GM21360 (cell line): ENCODE data around the gene CRYBA4.

ENCODE experiments used
- ATAC-seq: cut with Tn5 transposase; IDR thresholded peaks from one replicate; pipeline ENCODE4 v1.9.1; 2021; ENCODE audit warnings: mild to moderate bottlenecking, moderate library complexity; ENCODE audit not compliant: unreplicated experiment

CRYBA4 gene

DNA sequence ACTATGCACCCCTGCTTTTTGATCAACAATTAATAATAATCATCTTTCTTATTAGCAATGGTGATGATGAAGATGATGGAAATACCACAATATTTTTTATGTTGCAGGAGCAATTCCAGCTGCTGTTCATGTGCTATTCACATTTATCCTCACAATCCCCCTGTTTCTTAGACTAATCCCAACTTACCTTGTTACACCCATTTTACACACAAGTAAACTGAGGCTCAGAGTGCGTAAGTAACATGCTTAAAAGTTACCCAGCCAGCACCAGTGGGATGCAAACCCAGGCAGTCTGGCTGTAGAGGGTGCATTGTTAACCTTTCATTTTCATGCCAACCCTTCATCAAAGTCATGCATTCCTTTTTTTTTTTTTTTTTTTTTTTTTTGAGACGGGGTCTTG lies 1.6 kb upstream of the CRYBA4 start:
- no peak for ATAC-seq

DNA sequence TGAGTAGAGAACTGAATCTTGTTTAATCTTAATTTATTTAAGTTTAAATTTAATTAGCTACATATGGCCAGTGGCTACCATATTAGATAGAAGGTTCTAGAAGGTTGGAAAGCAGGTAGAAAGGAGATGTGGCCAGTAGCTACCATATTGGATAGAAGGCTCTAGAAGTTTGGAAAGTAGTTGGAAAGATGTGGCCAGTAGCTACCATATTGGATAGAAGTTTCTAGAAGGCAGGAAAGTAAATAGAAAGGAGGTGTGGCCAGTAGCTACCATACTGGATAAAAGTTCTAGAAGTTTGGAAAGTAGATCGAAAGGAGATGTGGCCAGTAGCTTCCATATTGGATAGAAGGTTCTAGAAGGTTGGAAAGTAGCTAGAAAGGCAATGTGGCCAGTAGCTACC lies 2.2 kb downstream of the CRYBA4 start:
- no peak for ATAC-seq

DNA sequence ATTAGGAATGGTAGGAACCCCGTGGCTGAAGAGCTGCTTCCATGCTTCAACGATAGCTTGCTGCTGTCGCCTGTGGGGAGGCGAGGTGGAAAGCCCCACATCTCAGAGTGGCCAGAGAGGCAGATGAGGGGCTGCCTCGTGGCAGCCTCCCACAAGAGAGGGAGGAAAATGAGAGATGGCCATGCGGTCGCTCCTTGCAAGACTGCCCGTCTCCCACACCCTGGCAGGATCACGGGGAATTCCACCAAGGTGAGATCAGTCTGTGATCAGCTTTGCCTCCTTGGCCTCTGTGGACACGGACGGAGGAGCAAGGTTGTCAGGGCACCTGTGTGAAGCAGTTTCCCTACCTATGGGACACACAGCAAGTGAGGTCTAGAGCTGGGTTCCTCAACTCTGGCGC lies 3.0 kb downstream of the CRYBA4 start:
- no peak for ATAC-seq

DNA sequence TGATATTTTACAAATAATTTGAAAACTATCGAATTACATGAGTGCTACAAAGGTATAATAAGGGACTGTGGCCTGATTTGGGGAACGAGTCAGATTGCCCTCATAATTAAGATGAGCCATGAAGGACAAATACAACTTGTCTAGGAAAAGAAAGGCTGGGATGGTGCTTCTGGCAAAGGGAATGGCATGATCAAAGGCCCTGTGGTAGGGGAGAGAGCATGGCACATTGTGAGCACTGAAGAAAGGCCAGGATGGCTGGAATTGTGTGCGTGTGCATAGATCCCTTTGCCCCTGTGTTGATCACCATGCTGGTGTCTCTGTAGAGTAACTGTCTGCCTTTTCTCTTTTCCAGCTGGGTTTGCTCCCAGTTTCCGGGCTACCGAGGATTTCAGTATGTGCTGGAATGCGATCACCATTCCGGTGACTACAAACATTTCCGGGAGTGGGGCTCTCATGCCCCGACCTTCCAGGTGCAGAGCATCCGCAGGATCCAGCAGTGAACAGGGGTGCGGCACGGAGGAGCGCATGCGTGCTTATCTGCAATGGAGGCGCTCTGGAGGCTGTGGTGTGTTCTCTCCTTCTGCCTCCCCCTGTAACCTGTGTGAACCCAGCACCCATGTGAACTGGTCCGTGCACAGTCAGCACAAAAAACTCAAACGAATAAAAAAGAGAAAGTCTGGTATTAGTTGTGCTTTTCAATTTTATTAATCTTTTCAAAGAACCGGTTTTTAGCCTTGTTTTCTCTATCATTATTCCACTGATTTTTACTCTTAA lies 8.4 kb downstream of the CRYBA4 start:
- no peak for ATAC-seq

DNA sequence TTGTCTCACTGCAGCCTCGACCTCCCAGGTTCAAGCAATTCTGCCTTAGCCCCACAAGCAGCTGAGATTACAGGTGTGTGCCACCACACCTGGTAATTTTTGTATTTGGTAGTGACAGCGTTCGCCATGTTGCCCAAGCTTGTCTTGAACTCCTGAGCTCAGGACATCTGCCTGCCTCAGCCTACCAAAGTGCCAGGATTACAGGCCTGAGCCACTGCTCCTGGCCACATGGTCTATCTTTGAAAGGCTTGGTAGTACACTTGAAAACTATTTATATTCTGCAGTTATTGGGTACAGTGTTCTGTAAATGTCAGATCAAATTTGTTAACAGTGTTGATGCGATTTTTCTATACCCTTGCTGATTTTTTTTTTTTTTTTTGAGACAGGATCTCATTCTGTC lies 9.5 kb downstream of the CRYBA4 start:
- no peak for ATAC-seq

DNA sequence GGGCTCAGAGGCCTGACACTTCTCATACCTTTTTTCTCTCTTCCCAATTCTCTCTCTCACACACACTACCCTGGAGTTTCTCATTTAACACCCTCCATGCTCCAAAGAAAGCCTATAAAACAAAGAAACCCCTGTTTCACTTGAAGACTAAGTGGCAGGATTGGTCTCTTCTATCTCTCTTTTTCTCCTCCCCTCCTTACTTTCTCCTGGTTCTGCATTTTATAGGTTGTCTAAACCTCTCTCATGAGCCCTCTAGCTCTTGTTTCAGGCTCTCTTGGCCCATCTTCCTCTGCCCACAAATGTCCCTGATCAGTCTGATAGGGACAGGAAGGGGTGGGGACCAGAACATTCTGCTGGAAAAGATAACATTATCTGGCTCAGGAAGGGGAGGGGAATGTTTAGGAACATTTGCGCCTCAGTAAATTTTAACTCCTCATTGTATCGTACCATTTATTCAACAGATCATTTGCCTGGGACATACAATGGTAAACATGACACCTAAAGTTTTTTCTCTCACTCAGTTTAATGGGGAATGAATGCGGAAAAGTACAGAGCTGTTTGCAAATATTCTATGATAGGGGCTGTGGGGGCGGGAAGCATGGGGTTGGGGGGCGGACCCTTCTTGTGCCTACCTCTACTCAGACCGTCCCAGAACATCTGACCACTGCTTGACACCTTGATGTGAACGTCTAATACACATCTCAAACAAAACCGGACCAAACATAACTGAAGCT lies 10.8 kb downstream of the CRYBA4 start:
- no peak for ATAC-seq

DNA sequence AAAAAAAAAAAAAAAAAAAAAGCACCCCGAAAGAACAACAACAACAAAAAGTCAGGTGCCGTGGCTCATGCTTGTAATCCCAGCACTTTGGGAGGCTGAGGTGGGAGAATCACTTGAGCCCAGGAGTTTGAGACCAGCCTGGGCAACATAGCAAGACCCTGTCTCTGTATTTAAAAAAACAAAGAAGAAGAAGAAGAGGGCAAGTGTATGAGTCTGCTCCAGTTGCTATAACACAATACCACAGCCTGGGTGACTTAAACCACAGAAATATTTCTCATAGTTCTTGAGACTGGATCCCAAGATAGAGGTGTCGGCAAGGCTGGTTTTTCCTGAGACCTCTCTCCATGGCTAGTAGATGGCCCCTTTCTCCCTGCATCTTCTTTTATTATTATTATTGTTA lies 12.4 kb downstream of the CRYBA4 start:
- no peak for ATAC-seq

DNA sequence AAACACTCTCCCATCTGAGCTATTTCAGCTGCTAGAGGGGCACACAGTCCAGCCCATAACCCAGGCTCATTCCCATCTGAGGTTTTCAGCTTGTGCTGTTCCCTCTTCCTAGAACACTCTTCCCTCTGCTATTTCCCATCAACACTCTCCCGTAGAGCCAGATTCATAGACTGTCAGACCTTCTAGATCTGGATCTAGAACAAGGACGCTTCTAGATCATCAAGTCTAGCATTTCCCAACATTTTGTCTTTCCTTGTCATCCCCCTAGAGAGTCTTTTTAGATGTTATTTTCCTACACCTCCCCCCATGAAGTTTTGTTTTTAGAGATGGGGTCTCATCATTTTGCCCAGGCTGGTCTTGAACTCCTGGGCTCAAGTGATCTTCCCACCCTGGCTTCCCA lies 13.4 kb downstream of the CRYBA4 start:
- ATAC-seq, result no peak

DNA sequence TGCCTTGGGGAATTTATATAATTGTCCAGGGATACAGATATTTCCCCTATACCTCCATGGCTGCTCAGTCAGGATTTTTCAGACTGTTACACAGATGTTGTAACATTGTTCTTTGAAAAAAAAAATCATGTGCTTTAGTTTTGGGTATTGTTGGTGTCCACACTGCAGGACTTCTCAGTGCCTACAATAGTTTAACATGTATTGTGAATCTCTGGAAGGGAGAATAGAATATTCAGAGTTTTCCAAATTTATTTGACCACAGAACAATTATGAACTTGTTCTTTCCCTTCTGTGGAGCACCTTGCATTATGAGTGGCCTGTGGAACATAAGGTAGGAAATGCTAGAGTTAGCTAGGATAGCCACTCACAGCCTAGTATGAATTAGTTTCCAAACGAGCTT lies 14.5 kb downstream of the CRYBA4 start:
- ATAC-seq, result no peak

DNA sequence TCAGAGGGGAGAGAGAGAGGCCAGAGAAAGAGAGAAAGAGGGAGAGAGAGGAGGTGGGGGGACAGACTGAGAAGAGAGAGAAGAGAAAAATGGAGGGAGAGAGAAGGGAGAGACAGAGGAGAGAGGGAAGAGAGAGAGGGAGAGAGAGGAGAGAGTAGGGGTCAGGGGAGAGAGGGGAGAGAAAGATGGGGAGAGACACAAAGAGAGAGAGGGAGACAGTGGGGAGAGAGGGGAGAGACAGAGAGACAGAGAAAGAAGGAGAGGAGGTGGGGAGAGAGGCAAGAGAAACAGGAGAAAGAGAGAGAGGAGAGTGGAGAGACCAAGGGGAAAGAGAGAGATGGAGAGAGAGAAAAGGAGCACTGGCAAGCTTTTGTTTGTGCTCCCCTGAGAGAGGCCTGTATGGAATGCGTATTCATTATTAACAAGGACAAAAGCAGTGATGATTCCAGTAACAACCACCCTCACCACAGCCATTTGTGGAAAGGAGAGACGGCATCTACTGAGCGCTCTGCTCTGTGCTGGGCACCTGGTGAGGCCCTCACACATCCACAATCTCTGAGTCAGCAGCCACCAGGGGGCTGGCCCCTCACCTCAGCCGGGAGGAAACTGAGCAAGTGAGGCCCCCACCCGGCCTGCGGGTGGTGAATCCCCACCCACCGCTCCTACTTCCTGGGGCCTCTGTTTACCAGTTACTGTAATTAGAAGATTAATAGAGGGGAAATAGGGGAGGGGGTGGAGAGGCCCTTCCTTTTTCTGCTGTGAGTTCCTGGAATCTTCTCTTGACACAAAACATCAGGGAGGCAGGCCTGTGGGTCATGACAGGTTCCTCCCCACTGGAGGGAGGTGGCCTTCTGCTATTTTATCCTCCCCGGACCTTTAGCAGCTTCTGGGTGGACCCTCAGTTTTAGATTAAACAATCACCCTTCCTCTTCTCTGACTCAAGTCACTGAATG lies 21.0 kb downstream of the CRYBA4 start:
- no peak for ATAC-seq

DNA sequence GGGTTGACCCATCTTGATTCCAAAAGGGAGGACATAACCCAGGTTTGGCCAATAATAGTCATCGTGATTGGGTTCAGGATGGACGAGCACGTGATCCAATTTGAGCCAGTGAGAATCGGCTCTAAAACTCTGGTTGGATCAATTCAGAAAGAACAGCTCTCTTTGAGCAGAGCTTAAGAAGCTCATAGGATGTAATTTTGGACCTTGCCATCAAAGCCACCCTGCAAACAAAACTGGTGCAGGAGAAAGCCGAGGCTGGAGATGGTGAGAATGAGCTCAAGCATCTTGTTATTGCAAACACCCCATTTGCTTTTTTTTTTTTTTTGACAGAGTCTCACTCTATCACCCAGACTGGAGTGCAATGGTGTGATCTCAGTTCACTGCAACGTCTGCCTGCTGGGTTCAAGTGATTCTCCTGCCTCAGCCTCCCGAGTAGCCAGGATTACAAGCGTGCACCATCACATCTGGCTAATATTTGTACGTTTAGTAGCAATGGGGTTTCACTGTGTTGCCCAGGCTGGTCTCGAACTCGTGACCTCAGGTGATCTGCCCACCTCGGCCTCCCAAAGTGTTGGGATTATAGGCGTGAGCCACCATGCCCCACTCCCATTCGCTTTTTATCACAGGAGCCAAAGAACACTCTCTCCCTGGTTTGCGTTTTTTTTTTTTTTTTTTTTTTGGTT lies 21.8 kb downstream of the CRYBA4 start:
- no peak for ATAC-seq

DNA sequence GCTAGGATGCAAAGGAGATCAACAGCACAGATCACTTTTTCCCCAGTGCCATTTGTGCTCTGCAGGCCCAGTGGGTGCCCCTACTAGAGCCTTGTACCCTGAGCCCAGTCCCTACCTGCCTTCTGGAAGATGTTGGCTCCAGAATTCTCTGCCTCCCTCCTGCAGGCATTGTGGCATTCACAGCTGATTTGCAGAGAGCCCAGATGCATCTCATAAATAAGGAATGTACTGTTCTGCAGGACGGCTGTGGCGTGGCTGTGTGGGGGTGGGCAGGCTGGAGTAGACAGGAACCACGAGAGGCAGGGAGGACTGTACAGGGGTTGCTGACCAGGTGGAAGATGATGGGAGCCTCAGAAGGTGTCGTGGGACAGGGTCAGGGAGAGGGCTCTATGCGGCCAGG lies 24.4 kb downstream of the CRYBA4 start:
- ATAC-seq, result no peak

DNA sequence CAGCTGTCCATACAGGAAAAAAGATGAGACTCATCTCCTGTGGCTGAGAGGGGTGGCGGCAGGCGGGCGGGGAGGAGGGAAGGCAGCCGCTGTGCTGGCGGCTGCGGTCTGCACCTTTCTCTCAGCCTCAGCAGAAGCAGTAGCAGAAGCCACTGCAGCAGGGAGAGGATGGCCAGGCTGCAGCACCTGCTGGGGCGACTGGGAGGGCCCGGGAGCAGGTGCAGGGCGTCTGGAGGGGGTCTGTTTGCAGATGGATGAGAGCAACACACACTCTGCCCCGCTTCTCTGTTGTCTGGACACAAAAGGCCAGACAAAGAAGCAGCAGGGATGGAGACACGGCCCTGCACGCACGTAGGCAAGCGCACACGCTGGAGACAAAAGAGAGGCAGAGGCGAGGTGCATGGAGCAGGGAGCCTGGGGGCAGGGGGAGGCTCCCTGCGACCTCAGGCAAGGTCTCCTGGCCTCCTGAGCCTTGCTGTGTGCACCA lies 26.3 kb downstream of the CRYBA4 start:
- no peak for ATAC-seq

DNA sequence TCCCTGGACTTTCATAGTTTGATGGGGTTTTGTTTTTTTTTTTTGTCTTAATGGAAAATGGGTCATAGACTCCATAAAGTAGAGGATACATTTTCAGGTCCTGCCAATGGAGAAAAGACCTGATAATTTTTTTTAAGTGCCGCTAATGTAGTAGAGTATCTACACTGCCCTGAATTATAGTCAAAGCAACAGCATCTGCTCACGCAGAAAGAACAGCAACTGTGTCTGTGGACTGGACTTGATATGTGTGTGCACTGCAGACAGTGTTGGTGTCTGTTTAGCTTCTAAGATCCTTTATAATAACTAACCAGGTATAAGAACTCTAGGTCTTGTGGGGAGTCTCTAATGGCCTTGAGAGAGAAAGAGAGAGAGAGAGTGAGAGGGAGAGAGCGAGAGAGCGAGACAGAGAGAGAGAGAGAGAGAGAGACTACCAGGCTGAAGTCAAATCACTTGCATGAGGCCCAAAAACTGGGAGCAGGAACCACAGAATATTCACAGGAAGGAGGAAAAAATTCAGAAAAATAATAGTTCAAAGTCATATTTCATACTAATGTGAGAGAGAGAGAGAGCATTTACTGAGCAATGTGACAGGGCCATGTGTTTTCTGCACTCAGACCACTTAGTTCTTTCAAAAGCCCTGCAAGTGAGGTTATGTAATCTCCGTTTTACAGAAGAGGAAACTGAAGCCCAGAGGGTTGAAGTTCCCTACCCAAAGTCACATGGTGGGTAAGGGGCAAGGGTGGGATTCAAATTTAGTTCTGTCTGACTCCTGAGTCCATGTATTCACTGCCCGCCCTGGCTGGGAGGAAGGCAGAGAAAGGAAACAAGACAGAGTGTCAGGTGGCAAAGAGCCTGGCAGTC lies 27.0 kb downstream of the CRYBA4 start:
- ATAC-seq, result no peak

DNA sequence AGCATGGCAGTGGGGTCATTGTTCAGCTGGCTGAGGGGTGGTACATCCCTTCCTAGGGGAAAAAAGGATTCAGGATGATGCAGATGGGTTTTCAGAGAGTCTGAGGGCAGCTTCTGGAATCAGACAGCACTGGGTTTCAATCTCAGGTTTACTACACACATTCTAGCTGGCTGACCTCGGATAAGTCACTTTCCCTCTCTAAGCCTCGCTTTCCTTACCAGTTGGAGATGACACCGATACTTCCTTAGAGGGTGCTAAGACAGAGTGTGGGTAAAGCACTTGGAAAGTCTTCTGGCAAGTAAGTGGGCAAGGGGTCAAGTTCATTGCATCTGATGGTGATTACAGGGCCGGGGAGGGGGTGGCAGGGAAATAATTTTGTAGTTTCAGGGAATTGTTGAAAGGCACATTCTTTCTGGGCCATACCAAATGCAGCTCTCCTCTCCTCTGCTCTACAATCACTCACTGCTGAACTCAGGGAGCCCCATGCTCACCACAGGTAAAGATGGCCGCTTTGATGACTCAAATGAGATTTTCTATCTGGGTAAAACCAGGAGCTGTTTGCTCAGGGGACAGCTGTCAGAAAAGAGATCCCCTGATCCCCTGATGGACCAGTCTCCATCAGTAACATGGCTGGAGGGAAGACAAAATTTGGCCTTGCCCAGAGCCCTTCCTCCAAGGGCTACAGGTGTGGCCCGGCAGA lies 29.1 kb downstream of the CRYBA4 start:
- ATAC-seq, result no peak

DNA sequence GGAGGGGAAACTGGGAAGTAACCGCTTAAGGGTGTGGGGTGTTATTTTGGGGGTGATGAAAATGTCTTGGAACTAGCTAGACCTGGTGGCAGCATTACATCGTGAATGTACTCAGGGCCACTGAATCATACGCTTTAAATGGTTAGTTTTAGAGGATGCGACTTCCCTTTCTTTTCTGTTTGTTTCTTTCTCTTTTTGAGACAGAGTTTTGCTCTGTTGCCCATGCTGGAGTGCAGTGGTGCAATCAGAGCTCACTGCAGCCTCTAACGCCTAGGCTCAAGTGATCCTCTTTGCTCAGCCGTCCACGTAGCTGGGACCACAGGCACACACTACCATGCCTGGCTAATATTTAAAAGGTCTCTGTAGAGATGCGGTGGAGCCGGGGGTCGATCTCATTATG lies 30.1 kb downstream of the CRYBA4 start:
- ATAC-seq, result no peak

DNA sequence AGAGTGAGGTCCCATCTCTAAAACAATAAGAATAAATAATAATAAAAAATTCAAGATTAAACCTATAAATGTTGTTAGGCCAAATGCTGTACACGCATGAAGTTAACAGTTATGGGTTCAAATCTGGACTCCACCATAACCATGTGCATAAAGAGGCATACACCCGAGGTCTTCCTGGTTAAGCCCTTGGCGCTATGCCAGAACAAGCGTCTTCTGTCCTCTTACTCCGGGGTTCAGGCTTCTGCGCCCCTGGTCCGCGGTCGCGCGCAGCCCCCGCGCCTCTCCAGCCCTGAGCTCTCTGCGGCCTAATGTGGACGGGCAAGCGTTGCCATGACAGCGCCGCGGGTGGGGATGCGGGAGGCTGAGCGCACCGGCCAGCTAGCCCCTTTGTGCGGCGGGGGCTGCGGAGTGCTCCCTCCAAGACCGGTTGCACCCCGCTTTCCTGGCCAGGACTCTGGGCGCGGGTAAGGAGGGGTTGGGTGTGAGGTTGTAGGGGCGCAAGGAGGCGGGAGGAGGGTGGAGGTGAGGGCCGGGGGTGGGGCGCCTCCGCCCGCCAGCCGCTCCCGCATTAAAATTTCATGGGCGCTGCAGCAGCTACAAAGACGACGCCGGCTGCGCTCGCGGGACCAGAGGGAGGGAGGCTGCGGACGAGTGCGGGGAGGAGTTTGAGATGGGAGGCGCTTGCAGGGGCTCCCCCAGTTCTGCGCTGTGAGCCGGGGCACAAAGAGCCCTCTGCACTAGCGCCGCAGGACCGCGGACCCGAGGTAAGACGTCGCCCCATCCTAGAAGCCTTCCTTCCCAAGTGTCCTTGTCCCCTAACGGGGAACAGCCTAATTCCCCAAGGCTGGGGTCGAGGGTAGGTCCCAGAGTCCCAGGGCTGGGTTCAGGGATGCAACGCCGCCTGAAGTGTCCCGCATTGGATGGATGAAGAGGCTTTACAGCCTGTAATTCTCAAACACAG lies 35.4 kb downstream of the CRYBA4 start, which contains the start of gene MIAT:
Gene MIAT, plus strand, starts transcription at position 698 of the 961 bp plus-strand sequence.
- no peak for ATAC-seq

DNA sequence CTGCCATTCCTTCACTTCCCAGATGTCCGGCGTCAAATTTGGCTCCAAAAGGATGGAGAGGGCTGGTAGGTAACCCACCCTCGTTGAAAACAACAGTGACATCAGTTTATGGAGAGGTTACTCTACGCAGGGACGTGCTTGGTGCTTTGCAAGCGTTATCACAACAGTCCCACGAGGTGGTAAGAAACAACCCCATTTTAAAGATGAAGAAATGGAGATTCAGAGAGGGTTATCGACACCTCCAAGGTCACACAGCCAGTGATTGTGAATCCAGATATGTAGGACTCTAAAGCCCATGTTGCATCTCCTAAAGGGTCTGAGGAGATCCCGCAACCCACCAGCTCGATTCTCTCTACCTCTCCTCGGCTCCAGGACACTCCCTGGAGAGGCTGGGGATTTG lies 36.4 kb downstream of the CRYBA4 start:
- no peak for ATAC-seq
